Measurements from ENCODE around the gene BIRC6. TPM values are rescaled to one million over a fixed set of nuclear protein-coding genes. Genes with fewer than 3 reads are reported as not detected.

BIRC6 gene
- total and polyA plus RNA-seq, 2 of the 4 experiments (the other 2 are of a cell fraction), result 26.5 to 316 TPM

DNA sequence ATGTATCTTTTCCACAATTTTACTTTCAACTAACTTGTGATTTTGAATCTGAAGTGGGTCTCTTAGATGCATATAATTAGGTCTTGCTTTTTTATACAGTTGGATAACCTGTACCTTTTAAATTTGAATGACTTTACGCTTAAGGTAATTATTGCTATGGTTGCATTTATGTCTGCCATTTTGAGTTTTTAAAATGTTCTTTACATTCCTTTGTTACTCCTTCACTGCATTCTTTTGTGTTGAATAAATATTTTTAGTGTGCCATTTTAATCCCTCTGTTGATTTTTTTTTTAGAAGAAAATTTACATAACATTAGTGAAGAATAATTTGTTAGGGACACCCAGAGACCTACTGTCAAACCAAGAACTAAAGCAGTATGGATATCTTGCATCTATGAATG lies 65.3 kb downstream of the BIRC6 start:
- BruUV-seq (replicated peaks), result no TSS peak
- intact Hi-C loops (cut with micrococcal nuclease), result no loop called here
- peak overlapping the region; percentile 43; the same call in 1 of the 2 replicates for H3K4me2 ChIP-seq (ENCODE audit: low read depth, low read length)
- in situ Hi-C loops (cut with MboI; ENCODE audit: low sequenced_read_pairs), result no loop called here
- ChIA-PET POLR2A (ENCODE audit: unreplicated experiment) (no interaction called here), CTCF (no interaction called here)
- H4K20me1 ChIP-seq (ENCODE audit: insufficient read depth, low read length), result no peaks in the 10 kb centered on the region
- no peak for TF ChIP-seq POLR2A (IDR thresholded peaks at IDR 0.05; ENCODE audit: low read depth, low read length)
- peak; percentile 83 for TF ChIP-seq MAFK (IDR thresholded peaks at IDR 0.05; ENCODE audit: low read depth, low read length)
- TF ChIP-seq, protein P1, sequence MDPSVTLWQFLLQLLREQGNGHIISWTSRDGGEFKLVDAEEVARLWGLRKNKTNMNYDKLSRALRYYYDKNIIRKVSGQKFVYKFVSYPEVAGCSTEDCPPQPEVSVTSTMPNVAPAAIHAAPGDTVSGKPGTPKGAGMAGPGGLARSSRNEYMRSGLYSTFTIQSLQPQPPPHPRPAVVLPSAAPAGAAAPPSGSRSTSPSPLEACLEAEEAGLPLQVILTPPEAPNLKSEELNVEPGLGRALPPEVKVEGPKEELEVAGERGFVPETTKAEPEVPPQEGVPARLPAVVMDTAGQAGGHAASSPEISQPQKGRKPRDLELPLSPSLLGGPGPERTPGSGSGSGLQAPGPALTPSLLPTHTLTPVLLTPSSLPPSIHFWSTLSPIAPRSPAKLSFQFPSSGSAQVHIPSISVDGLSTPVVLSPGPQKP (IDR thresholded peaks at IDR 0.05; ENCODE audit: borderline replicate concordance, low read depth, low read length), result no peak
- no peak overlapping the region for H3K56ac ChIP-seq (ENCODE audit: extremely low read depth, insufficient read depth, low read length)
- H3K9ac ChIP-seq (ENCODE audit: low read depth, low read length), result no peak overlapping the region
- no peak overlapping the region for H2AK9ac ChIP-seq (replicated peaks; ENCODE audit: low read depth, low read length, poor library complexity)
- H3K4me1 ChIP-seq (ENCODE audit: control insufficient read depth, insufficient read depth, low read length), result peaks cover 21% of the 10 kb centered on the region
- H3K4ac ChIP-seq (ENCODE audit: low read depth, low read length), result 0 out of 2 replicates have a peak overlapping the region, but pooled peaks have one; percentile 5
- peak overlapping the region in 1 of 2 experiments; percentile 71; a peak in 1 of 4 replicates for H4K8ac ChIP-seq (ENCODE audit: low read depth in 2 of 2, low read length in 2 of 2)
- dilution Hi-C loops (cut with HindIII; ENCODE audit: low sequenced_read_pairs, unreplicated experiment), result no loop called here
- H2AK5ac ChIP-seq (ENCODE audit: low read depth, low read length), result no peak overlapping the region
- H3K27me3 ChIP-seq (ENCODE audit: control insufficient read depth, insufficient read depth, low read length), result no peaks in the 10 kb centered on the region
- peak overlapping the region; percentile 97 for H2BK5ac ChIP-seq (ENCODE audit: low read depth, low read length, poor library complexity, severe bottlenecking)
- H2BK15ac ChIP-seq (ENCODE audit: low read depth, low read length), result no peak overlapping the region; the same call in 2 of the 3 replicates
- H2BK20ac ChIP-seq (ENCODE audit: low read depth, low read length), result peak overlapping the region; percentile 37; the same call in 1 of the 2 replicates
- H2BK120ac ChIP-seq (ENCODE audit: low read depth, low read length), result peak overlapping the region; percentile 61; the same call in 1 of the 2 replicates
- ATAC-seq (ENCODE audit: low read depth), result no peak; the same call in 1 of the 2 replicates
- no peaks in the 10 kb centered on the region for H3K9me3 ChIP-seq (ENCODE audit: control insufficient read depth, insufficient read depth, low read length)
- H3K23ac ChIP-seq (ENCODE audit: low read depth, low read length), result no peak overlapping the region
- peak overlapping the region; percentile 42; the same call in 1 of the 2 replicates for H3K27ac ChIP-seq (ENCODE audit: insufficient read depth, low read length)
- H3K79me1 ChIP-seq (ENCODE audit: low read depth in 1 of 2, low read length in 2 of 2), result peaks cover 13 to 43% of the 10 kb centered on the region in 2 experiments
- peak overlapping the region; percentile 47; the same call in 1 of the 2 replicates for H3K18ac ChIP-seq (ENCODE audit: low read depth, low read length)
- no peaks in the 10 kb centered on the region for H3K9me1 ChIP-seq (ENCODE audit: insufficient read depth, low read length)
- H2AFZ ChIP-seq (replicated peaks; ENCODE audit: low read length, poor library complexity), result no peak overlapping the region
- H3K4me3 ChIP-seq (ENCODE audit: insufficient read depth, low read depth, low read length), result no peak overlapping the region
- no peak overlapping the region; the same call in 1 of the 2 replicates for H3K14ac ChIP-seq (replicated peaks; ENCODE audit: low read depth, low read length)
- H3K36me3 ChIP-seq (ENCODE audit: control insufficient read depth, insufficient read depth, low read length), result peaks cover 9% of the 10 kb centered on the region
- H4K5ac ChIP-seq (ENCODE audit: low read depth, low read length), result no peak overlapping the region
- no peak overlapping the region for H4K91ac ChIP-seq (ENCODE audit: insufficient read depth, low read depth, low read length)
- no CpG with 5 or more reads among the region's 1 CpG for WGBS, 2 experiments (ENCODE audit: extremely low coverage in 2 of 2, insufficient read length in 1 of 2)
- peak; percentile 22 for DNase-seq
